HG03064 (cell line): ENCODE measurements around the gene PHACTR4.
"Not testable (repeated sequence)": the region's sequence is repeated elsewhere in the genome, so short reads cannot be mapped to it uniquely, and the experiment has no call there.

Experiments
- ATAC-seq: cut with Tn5 transposase; IDR thresholded peaks from one replicate; pipeline ENCODE4 v1.9.1; 2021; ENCODE audit warnings: low read depth; ENCODE audit not compliant: unreplicated experiment

Gene PHACTR4

GRCh38 chr1:28370239-28371009 is 884 bp downstream of the PHACTR4 start:
- ATAC-seq, result no peak

- no peak for ATAC-seq
Measured at GRCh38 chr1:28371010-28371377, 1.5 kb downstream of the PHACTR4 start.

DNA sequence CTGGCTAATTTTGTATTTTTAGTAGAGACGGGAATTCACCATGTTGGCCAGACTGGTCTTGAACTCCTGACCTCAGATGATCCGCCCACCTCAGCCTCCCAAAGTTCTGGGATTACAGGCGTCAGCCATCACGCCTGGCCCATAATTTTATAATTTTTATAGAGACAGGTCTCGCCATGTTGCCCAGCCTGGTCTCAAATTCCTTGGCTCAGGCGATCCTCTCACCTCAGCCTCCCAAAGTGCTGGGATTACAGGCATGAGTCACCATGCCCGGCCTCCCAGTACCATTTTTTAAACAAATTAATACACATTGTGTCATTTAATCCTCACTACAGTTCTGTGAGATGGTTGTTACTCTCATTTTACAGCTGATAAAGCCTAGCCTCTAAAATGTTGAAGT is 3.9 kb downstream of the PHACTR4 start:
- not testable (repeated sequence) for ATAC-seq

- ATAC-seq, result no peak
Measured at GRCh38 chr1:28374297-28374696, 4.8 kb downstream of the PHACTR4 start.

DNA sequence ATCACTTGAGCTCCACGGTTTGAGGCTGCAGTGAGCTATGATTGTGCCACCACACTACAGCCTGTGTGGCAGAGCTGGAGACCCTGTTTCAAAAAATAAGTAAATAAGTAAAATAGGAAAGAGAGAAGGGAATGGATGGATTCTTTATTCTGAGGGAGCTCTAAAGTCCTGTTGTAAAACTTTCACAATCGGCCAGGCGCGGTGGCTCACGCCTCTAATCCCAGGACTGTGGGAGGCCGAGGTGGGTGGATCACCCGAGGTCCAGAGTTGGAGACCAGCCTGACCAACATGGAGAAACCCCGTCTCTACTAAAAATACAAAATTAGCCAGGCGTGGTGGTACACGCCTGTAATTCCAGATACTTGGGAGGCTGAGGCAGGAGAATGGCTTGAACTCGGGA is 6.1 kb downstream of the PHACTR4 start:
- not testable (repeated sequence) for ATAC-seq

- ATAC-seq, result not testable (repeated sequence)
Measured at GRCh38 chr1:28376195-28376594, 6.7 kb downstream of the PHACTR4 start.

- no peak for ATAC-seq
Measured at GRCh38 chr1:28378906-28379305, 9.4 kb downstream of the PHACTR4 start.

- ATAC-seq, result no peak
Measured at GRCh38 chr1:28380394-28380793, 10.9 kb downstream of the PHACTR4 start.

DNA sequence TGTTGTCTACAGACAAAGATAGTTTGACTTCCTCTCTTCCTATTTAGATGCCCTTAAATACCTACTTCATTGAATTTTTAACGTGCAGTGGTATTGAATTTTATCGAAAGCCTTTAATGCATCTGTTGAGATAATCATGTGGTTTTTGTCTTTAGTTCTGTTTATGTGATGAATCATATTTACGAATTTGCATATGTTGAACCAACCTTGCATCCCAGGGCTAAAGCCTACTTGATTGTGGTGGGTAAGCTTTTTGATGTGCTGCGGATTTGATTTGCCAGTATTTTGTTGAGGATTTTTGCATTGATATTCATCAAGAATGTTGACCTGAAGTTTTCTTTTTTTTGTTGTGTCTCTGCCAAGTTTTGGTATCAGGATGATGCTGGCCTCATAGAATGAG is 14.2 kb downstream of the PHACTR4 start:
- not testable (repeated sequence) for ATAC-seq

DNA sequence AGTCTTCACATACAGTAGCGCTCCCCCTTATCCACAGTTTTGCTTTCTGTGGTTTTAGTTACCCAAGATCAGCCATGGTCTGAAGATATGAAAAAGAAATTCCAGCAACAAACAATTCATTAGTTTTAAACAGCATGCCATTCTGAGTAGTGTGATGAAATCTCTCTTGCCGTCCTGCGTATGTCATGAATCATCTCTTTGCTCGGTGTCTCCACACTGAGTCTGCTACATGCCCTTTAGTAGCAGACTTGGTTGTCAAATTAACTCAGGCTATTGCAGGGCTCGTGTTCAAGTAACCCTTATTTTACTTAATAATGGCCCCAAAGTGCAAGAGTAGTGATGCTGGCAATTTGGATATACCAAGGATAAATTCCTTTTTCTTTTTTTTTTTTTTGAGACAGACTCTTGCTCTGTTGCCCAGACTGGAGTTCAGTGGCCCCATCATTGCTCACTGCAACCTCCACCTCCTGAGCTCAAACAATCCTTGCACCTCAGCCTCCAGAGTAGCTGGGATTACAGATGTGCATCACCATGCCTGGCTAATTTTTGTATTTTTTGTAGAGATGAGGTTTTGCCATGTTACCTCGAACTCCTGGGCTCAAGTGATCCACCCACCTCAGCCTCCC is 22.6 kb downstream of the PHACTR4 start:
- no peak for ATAC-seq

- ATAC-seq, result no peak
Measured at GRCh38 chr1:28394136-28394535, 24.6 kb downstream of the PHACTR4 start.

GRCh38 chr1:28395181-28395580 is 25.6 kb downstream of the PHACTR4 start:
- ATAC-seq, result no peak

GRCh38 chr1:28401760-28402159 is 32.2 kb downstream of the PHACTR4 start:
- no peak for ATAC-seq

- ATAC-seq, result no peak
Measured at GRCh38 chr1:28409090-28409489, 39.5 kb downstream of the PHACTR4 start.

DNA sequence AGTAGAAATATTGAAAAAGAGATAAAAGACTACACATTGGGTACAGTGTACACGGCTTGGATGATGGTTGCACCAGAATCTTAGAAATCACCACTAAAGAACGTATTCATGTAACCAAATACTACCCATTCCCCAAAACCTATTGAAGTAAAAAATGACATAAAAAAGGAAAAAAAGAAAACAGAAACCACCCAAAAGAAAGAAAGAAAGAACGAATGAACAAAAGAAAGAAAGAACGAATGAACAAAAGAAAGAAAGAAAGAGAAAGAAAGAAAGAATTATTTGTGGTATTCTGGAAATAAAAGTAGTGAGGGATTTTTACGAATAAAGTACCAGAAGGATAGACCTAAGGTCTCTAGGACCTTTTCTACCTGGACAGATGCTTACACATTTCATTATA is 42.1 kb downstream of the PHACTR4 start:
- ATAC-seq, result no peak

DNA sequence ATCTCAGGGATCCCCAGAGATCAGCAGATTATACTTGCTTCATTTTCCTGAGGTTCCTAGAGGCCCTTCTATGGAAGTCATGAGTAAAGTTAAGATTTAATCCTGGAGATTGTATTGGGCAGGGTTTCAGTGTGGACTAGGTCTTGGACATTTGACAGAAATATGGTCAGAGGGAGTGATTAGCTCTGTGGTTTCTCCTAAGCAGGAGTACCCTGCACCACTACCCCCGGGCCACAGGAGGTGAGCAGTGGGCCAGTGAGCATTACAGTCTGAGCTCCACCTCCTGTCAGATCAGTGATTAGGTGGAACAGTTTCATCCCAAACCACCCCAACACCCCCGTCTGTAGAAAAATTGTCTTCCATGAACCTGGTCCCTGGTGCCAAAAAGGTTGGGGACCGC is 43.2 kb downstream of the PHACTR4 start:
- ATAC-seq, result no peak

- ATAC-seq, result no peak
Measured at GRCh38 chr1:28416509-28417194, 47.1 kb downstream of the PHACTR4 start.

GRCh38 chr1:28417441-28417922 is 47.9 kb downstream of the PHACTR4 start:
- ATAC-seq, result peak; percentile 49

- ATAC-seq, result no peak
Measured at GRCh38 chr1:28417926-28418637, 48.5 kb downstream of the PHACTR4 start.

DNA sequence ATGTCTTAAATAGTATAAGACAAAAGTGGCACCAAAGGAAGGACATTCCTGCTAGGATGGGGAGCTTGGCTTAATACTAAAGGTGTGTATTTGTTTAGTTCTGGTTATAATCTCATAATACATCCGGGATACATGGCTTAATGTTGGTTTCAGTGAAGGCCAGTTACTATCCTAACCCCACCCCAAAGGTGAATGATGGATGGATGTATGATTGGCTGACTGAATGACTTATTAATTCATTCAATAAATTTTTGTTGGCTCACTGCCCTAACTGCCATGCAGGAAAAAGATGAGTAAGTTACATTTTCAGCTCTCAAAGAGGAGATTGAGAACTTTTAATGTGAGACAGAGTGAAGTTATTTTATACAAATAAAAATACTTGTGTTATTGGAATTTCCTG is 52.2 kb downstream of the PHACTR4 start:
- no peak for ATAC-seq

GRCh38 chr1:28426831-28427230 is 57.3 kb downstream of the PHACTR4 start:
- ATAC-seq, result no peak
